Activated naive CD8-positive, alpha-beta T cell treated with anti-CD3 and anti-CD28 coated beads for 36 hours (primary cell): ENCODE results near the gene PEX11B. TPM values are rescaled to one million over a fixed set of nuclear protein-coding genes. Genes with fewer than 3 reads are reported as not detected.
"Not testable (repeated sequence)": the region's sequence is repeated elsewhere in the genome, so short reads cannot be mapped to it uniquely, and the experiment has no call there.

Experiments
- DNase-seq: peaks from one replicate; pipeline ENCODE4 v3.0.0; 2021
- H3K27ac Mint-ChIP-seq: one replicate; pipeline ENCODE4 v1.8.0; 2022; ENCODE audit warnings: mild to moderate bottlenecking, moderate library complexity, mixed read lengths
- H3K27me3 Mint-ChIP-seq: one replicate; pipeline ENCODE4 v1.8.0; 2022; ENCODE audit warnings: mild to moderate bottlenecking, mixed read lengths
- H3K36me3 Mint-ChIP-seq: one replicate; pipeline ENCODE4 v1.8.0; 2021; ENCODE audit warnings: mild to moderate bottlenecking, mixed read lengths
- H3K4me1 Mint-ChIP-seq: one replicate; pipeline ENCODE4 v1.8.0; 2021; ENCODE audit warnings: mixed read lengths
- H3K4me3 Mint-ChIP-seq: one replicate; pipeline ENCODE4 v1.8.0; 2022; ENCODE audit warnings: mild to moderate bottlenecking, moderate library complexity, mixed read lengths
- H3K9me3 Mint-ChIP-seq: one replicate; pipeline ENCODE4 v1.8.0; 2022; ENCODE audit warnings: mixed read lengths
- total RNA-seq, 2 experiments: library from RNA; stranded (reverse); gene quantifications; one replicate each; pipeline ENCODE4 v1.2.3, GENCODE V29; 2021

Gene PEX11B
- total RNA-seq, 2 experiments from 2014 or later, result 33.6 to 33.8 TPM

DNA sequence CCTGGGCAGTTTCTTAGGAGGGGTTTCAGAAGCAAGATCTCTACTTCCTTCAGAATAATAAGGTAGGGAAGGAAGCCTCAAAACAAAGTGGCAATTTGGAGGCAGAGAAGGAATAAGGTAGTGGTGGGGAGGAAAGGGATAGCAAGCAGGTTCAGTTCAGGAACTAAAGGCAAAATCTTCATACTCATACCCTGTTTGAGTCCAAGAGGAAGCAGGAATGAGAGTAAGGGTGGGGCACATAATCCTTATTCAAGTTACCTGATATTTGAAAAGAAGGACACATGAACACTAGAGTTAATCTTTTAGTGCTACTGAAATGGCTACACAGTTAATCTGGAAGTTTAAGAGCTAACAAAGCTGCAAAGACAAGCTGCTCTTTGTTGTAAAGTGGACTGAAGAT lies 17.2 kb upstream of the PEX11B start:
- no peak for DNase-seq
- Mint-ChIP-seq H3K27me3 (no peaks in the 10 kb centered on the region), H3K36me3 (peaks cover 15% of the 10 kb centered on the region), H3K4me3 (no peak overlapping the region), H3K4me1 (peaks cover 17% of the 10 kb centered on the region), H3K27ac (no peak overlapping the region), H3K9me3 (no peaks in the 10 kb centered on the region)

GRCh38 chr1:145932522-145933009 lies 14.0 kb upstream of the PEX11B start:
- H3K27me3 Mint-ChIP-seq, result not testable (repeated sequence)

DNA sequence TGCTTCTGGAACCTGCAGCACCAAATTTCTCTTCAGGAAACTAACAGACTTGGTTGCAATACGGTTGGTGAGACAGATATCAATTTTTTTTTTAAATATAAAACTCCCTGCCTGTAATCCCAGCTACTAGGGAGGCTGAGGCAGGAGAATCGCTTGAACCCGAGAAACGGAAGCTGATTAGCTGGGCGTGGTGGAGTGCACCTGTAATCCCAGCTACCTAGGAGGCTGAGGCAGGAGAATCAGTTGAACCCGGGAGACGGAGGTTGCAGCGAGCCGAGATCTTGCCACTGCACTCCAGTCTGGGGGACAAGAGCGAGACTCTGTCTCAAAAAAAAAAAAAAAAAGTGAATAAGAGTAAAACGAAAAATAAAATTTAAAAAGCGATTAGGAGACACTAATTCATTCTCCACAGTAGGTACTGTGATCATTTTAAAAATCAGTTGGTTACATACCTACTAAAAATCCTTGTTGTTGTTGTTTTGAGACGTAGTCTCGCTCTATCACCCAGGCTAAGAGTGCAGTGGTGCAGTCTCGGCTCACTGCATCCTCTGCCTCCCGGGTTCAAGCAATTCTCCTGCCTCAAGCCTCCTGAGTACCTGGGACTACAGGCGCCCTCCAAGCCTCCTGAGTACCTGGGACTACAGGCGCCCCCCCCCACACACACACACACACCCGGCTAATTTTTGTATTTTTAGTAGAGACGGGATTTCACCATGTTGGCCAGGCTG lies 9.6 kb upstream of the PEX11B start:
- H3K4me3 Mint-ChIP-seq, result no peak overlapping the region

More at GRCh38 chr1:145932522-145933009, 14.0 kb upstream of the PEX11B start:
- Mint-ChIP-seq H3K27ac (peak overlapping the region; percentile 91), H3K4me1 (peaks cover 20% of the 10 kb centered on the region), H3K4me3 (peak overlapping the region; percentile 42), H3K36me3 (peaks cover 21% of the 10 kb centered on the region)
- not testable (repeated sequence) for H3K9me3 Mint-ChIP-seq
- DNase-seq, result peak; percentile 9

GRCh38 chr1:145927063-145927886 lies 8.8 kb upstream of the PEX11B start, which contains the start of gene RBM8A:
TSS of gene RBM8A (minus strand) at chr1:145927484. CDS start at chr1:145927426, 58 bp downstream.
- Mint-ChIP-seq H3K4me3 (no peak within 1 kb of the TSS), H3K9me3 (no peaks in the 10 kb centered on the region), H3K36me3 (peaks cover 20% of the 10 kb centered on the region), H3K4me1 (peaks cover 25% of the 10 kb centered on the region), H3K27me3 (no peaks in the 10 kb centered on the region), H3K27ac (no peak within 1 kb of the TSS)
- peak; percentile 91 for DNase-seq

More for the DNA sequence above, 9.6 kb upstream of the PEX11B start:
- H3K4me1 Mint-ChIP-seq, result peaks cover 29% of the 10 kb centered on the region
- H3K27me3 Mint-ChIP-seq, result no peaks in the 10 kb centered on the region
- no peak overlapping the region for H3K27ac Mint-ChIP-seq
- peaks cover 17% of the 10 kb centered on the region for H3K36me3 Mint-ChIP-seq
- no peaks in the 10 kb centered on the region for H3K9me3 Mint-ChIP-seq
- DNase-seq, result no peak

DNA sequence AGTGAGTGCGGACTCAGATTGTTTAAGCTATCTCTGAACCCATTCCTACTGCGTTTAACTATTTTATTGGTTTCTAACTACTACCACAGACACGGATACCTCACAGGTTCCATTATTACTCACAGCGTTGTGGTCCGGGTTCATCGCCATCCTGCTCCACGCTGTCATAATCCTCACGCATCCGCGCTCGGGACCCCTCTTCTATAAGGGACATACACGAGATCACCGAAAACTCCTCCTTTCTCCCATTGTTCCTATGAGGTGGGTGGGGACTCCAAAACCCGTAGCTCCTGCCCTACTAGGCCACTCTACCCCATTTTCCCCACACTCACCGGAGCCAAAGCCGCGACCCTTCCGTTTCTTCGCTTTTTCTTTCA lies 8.2 kb upstream of the PEX11B start:
- H3K4me3 Mint-ChIP-seq, result no peak overlapping the region
- H3K4me1 Mint-ChIP-seq, result peaks cover 23% of the 10 kb centered on the region
- peak; percentile 61 for DNase-seq
- no peaks in the 10 kb centered on the region for H3K9me3 Mint-ChIP-seq
- H3K36me3 Mint-ChIP-seq, result peaks cover 19% of the 10 kb centered on the region
- H3K27ac Mint-ChIP-seq, result no peak overlapping the region
- H3K27me3 Mint-ChIP-seq, result no peaks in the 10 kb centered on the region

- Mint-ChIP-seq H3K27me3 (no peaks in the 10 kb centered on the region), H3K4me3 (no peak overlapping the region), H3K4me1 (peaks cover 43% of the 10 kb centered on the region), H3K36me3 (peaks cover 24% of the 10 kb centered on the region), H3K27ac (peak overlapping the region; percentile 65), H3K9me3 (no peaks in the 10 kb centered on the region)
- DNase-seq, result no peak
Measured at GRCh38 chr1:145922266-145922665, 3.7 kb upstream of the PEX11B start.

GRCh38 chr1:145920297-145920696 lies 1.8 kb upstream of the PEX11B start:
- H3K9me3 Mint-ChIP-seq, H3K27me3 Mint-ChIP-seq, DNase-seq: not testable (repeated sequence)
- Mint-ChIP-seq H3K4me1 (peaks cover 46% of the 10 kb centered on the region), H3K4me3 (peak overlapping the region; percentile 96), H3K27ac (peak overlapping the region; percentile 66), H3K36me3 (peaks cover 35% of the 10 kb centered on the region)

DNA sequence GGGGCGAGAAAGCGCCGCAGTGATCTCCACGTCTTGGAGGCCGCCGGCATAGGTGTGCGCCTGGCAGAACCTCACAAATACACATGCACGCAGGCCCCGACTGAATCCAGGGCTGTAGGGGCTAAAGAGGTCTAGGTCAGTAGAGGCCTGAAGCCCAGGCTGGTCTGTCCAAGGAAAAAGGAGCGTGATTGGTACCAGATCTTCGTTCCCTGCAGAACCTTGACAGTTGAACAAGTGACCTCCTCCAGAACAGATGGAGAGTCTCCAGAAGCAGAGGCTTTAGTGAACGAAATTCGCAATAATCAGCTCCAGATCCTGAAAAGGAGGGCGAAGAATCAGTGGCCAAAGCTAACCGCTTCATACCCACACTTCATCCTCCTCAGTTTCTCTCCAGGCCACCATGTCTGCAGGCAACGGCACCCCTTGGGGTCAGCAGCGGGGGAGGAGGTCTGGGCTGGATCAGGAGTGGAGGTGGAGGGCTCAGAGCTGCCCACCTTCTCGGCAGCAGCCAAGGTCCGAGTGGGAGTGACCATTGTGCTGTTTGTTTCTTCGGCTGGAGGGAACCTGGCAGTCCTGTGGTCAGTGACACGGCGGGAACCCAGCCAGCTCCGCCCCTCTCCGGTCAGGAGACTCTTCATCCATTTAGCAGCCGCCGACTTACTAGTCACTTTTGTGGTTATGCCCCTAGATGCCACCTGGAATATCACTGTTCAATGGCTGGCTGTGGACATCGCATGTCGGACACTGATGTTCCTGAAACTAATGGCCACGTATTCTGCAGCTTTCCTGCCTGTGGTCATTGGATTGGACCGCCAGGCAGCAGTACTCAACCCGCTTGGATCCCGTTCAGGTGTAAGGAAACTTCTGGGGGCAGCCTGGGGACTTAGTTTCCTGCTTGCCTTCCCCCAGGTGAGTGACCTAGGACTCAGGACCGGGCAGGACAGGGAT lies 749 bp upstream of the PEX11B start:
- Mint-ChIP-seq H3K4me3 (peak overlapping the region; percentile 96), H3K9me3 (no peaks in the 10 kb centered on the region), H3K4me1 (peaks cover 49% of the 10 kb centered on the region), H3K27ac (peak overlapping the region; percentile 95), H3K36me3 (peaks cover 34% of the 10 kb centered on the region), H3K27me3 (no peaks in the 10 kb centered on the region)
- DNase-seq, result peak; percentile 24

- H3K4me3 Mint-ChIP-seq, result peak overlapping the region; percentile 96
- no peaks in the 10 kb centered on the region for H3K27me3 Mint-ChIP-seq
- no peak for DNase-seq
- H3K9me3 Mint-ChIP-seq, result no peaks in the 10 kb centered on the region
- peak overlapping the region; percentile 95 for H3K27ac Mint-ChIP-seq
- peaks cover 42% of the 10 kb centered on the region for H3K4me1 Mint-ChIP-seq
- H3K36me3 Mint-ChIP-seq, result peaks cover 33% of the 10 kb centered on the region
Measured at GRCh38 chr1:145917595-145917994, 922 bp downstream of the PEX11B start.

- peak overlapping the region; percentile 77 for H3K4me3 Mint-ChIP-seq
- DNase-seq, result no peak
- H3K9me3 Mint-ChIP-seq, result no peaks in the 10 kb centered on the region
- peak overlapping the region; percentile 74 for H3K27ac Mint-ChIP-seq
- H3K36me3 Mint-ChIP-seq, result peaks cover 35% of the 10 kb centered on the region
- peaks cover 40% of the 10 kb centered on the region for H3K4me1 Mint-ChIP-seq
- H3K27me3 Mint-ChIP-seq, result no peaks in the 10 kb centered on the region
Measured at GRCh38 chr1:145916745-145917144, 1.8 kb downstream of the PEX11B start.

- Mint-ChIP-seq H3K4me3 (no peak overlapping the region), H3K27ac (peak overlapping the region; percentile 18), H3K9me3 (no peaks in the 10 kb centered on the region), H3K36me3 (peaks cover 28% of the 10 kb centered on the region), H3K4me1 (peaks cover 17% of the 10 kb centered on the region), H3K27me3 (no peaks in the 10 kb centered on the region)
- DNase-seq, result no peak
Measured at GRCh38 chr1:145912128-145912641, 6.3 kb downstream of the PEX11B start.

DNA sequence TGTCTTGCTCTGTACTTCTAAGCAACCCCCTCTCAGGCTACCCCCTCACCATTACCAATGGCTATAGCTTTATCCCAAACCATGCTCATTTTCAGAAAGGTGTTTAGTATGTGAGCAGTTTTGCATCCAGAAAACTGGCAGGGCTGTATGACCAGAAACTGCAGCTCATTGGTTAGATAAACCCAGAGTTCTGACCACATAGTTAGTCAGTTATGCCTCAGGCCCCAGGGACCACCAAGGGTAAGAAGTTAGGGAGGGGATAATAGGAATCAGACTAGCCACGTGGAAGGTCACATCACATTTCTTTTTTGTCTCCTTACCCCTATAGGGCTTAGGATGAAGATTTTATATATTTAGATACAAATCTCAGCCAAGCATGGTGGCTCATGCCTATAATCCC lies 9.9 kb downstream of the PEX11B start:
- Mint-ChIP-seq H3K36me3 (peaks cover 13% of the 10 kb centered on the region), H3K9me3 (no peaks in the 10 kb centered on the region), H3K27me3 (no peaks in the 10 kb centered on the region)

GRCh38 chr1:145906954-145907753 lies 11.4 kb downstream of the PEX11B start:
- Mint-ChIP-seq H3K4me3 (no peak overlapping the region), H3K4me1 (peaks cover 3% of the 10 kb centered on the region), H3K36me3 (peaks cover 11% of the 10 kb centered on the region), H3K9me3 (no peaks in the 10 kb centered on the region), H3K27me3 (no peaks in the 10 kb centered on the region), H3K27ac (no peak overlapping the region)
- no peak for DNase-seq

More for the DNA sequence above, 9.9 kb downstream of the PEX11B start:
- H3K4me1 Mint-ChIP-seq, result peaks cover 3% of the 10 kb centered on the region
- no peak for DNase-seq
- H3K27ac Mint-ChIP-seq, result no peak overlapping the region
- H3K4me3 Mint-ChIP-seq, result no peak overlapping the region
